ENCODE data around the gene CNTN5.

- TF ChIP-seq, protein P1, sequence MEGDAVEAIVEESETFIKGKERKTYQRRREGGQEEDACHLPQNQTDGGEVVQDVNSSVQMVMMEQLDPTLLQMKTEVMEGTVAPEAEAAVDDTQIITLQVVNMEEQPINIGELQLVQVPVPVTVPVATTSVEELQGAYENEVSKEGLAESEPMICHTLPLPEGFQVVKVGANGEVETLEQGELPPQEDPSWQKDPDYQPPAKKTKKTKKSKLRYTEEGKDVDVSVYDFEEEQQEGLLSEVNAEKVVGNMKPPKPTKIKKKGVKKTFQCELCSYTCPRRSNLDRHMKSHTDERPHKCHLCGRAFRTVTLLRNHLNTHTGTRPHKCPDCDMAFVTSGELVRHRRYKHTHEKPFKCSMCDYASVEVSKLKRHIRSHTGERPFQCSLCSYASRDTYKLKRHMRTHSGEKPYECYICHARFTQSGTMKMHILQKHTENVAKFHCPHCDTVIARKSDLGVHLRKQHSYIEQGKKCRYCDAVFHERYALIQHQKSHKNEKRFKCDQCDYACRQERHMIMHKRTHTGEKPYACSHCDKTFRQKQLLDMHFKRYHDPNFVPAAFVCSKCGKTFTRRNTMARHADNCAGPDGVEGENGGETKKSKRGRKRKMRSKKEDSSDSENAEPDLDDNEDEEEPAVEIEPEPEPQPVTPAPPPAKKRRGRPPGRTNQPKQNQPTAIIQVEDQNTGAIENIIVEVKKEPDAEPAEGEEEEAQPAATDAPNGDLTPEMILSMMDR (IDR thresholded peaks at IDR 0.05), result no peak
- no peak for TF ChIP-seq POLR2A (IDR thresholded peaks at IDR 0.05)
These were observed 139.7 kb downstream of the CNTN5 start for GRCh38 chr11:99160447-99160846.

All from uterus (tissue), 2 donors.